Large intestine (tissue), 3 donors: ENCODE measurements around the gene IFT20. TPM values are rescaled to one million over a fixed set of nuclear protein-coding genes. Genes with fewer than 3 reads are reported as not detected.
"Not testable (repeated sequence)": the region's sequence is repeated elsewhere in the genome, so short reads cannot be mapped to it uniquely, and the experiment has no call there.

ENCODE experiments used
- DNase-seq, 2 donors: peaks; one replicate each; pipeline versions ENCODE4 v3.0.0 to v3.0.0-alpha.2; 2013
- H3K27ac ChIP-seq: one replicate; pipeline ENCODE4 v1.5.1; 2013; ENCODE audit warnings: low read length
- H3K27me3 ChIP-seq: 2 replicates; pipeline ENCODE4 v1.6.1; 2013; ENCODE audit warnings: low read length; ENCODE audit not compliant: control insufficient read depth, insufficient read depth
- H3K36me3 ChIP-seq: 2 replicates; pipeline ENCODE4 v1.6.1; 2013; ENCODE audit warnings: low read length; ENCODE audit not compliant: control insufficient read depth, insufficient read depth
- H3K4me1 ChIP-seq: one replicate; pipeline ENCODE4 v1.6.1; 2013; ENCODE audit warnings: low read length; ENCODE audit not compliant: control insufficient read depth, insufficient read depth
- H3K4me3 ChIP-seq: one replicate; pipeline ENCODE4 v1.5.1; 2013; ENCODE audit warnings: low read length
- H3K9me3 ChIP-seq: one replicate; pipeline ENCODE4 v1.6.1; 2013; ENCODE audit warnings: mild to moderate bottlenecking, low read depth, low read length, moderate library complexity; ENCODE audit not compliant: control insufficient read depth
- WGBS: methylation state at CpG from one replicate; pipeline ENCODE4 v1.1.5; 2013; ENCODE audit warnings: low lambda C conversion rate; ENCODE audit not compliant: insufficient coverage; 5-methylcytosine and 5-hydroxymethylcytosine counted together
- polyA plus RNA-seq: library from polyadenylated mRNA; unstranded; fragments of 120-200 nt; gene quantifications from one replicate; pipeline ENCODE4 v1.2.1, GENCODE V29; 2013

IFT20 gene
- polyA plus RNA-seq, 1 donor: 46.6 TPM

GRCh38 chr17:28317099-28317965 is 17.9 kb downstream of the IFT20 start:
- no peaks in the 10 kb centered on the region for H3K9me3 ChIP-seq
- WGBS: 81% methylated on average over 6 of the region's 21 CpGs
- no peak for DNase-seq
- no peaks in the 10 kb centered on the region for H3K36me3 ChIP-seq
- no peak overlapping the region for H3K27ac ChIP-seq
- peaks cover 5% of the 10 kb centered on the region for H3K4me1 ChIP-seq
- H3K27me3 ChIP-seq: no peaks in the 10 kb centered on the region
- H3K4me3 ChIP-seq: no peak overlapping the region

- DNase-seq: no peak
- Histone ChIP-seq H3K9me3 (no peaks in the 10 kb centered on the region), H3K27me3 (no peaks in the 10 kb centered on the region), H3K4me1 (peaks cover 5% of the 10 kb centered on the region), H3K4me3 (no peak overlapping the region), H3K27ac (no peak overlapping the region), H3K36me3 (no peaks in the 10 kb centered on the region)
- WGBS: no CpG with 5 or more reads among the region's 4 CpGs
Measured at GRCh38 chr17:28315846-28316705, 19.2 kb downstream of the IFT20 start.

- Histone ChIP-seq H3K27me3 (no peaks in the 10 kb centered on the region), H3K9me3 (no peaks in the 10 kb centered on the region), H3K4me3 (no peak overlapping the region), H3K27ac (no peak overlapping the region), H3K4me1 (peaks cover 5% of the 10 kb centered on the region), H3K36me3 (no peaks in the 10 kb centered on the region)
- no peak for DNase-seq
- no CpG with 5 or more reads among the region's 2 CpGs for WGBS
Measured at GRCh38 chr17:28313841-28314240, 21.4 kb downstream of the IFT20 start.

- no peaks in the 10 kb centered on the region for H3K36me3 ChIP-seq
- peaks cover 3% of the 10 kb centered on the region for H3K4me1 ChIP-seq
- H3K27ac ChIP-seq: no peak overlapping the region
- H3K4me3 ChIP-seq: peak overlapping the region; percentile 16
- H3K27me3 ChIP-seq: peaks cover 15% of the 10 kb centered on the region
- peaks cover 7% of the 10 kb centered on the region for H3K9me3 ChIP-seq
- DNase-seq: peak in 1 of 2 donors; percentile 44
- no CpG with 5 or more reads among the region's 38 CpGs for WGBS
Measured at GRCh38 chr17:28306954-28307401, 28.3 kb downstream of the IFT20 start.

DNA sequence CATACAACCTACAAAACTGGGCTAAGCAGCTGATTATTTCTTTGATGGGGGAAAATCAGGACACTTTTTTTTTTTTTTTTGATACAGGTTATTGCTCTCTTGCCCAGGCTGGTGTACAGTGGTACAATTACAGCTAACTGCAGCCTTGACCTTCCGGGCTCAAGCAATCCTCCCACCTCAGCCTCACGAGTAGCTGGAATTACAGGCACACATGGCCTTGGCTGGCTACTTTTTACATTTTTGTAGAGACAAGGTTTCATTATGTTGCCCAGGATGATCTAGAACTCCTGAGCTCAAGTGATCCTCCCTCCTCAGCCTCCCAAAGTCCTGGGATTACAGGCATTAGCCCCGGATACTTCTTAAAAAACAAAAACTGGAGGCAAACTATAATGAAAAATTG is 36.8 kb downstream of the IFT20 start:
- Histone ChIP-seq H3K27me3 (no peaks in the 10 kb centered on the region), H3K27ac (no peak overlapping the region)
- WGBS: no CpG with 5 or more reads among the region's 3 CpGs

DNA sequence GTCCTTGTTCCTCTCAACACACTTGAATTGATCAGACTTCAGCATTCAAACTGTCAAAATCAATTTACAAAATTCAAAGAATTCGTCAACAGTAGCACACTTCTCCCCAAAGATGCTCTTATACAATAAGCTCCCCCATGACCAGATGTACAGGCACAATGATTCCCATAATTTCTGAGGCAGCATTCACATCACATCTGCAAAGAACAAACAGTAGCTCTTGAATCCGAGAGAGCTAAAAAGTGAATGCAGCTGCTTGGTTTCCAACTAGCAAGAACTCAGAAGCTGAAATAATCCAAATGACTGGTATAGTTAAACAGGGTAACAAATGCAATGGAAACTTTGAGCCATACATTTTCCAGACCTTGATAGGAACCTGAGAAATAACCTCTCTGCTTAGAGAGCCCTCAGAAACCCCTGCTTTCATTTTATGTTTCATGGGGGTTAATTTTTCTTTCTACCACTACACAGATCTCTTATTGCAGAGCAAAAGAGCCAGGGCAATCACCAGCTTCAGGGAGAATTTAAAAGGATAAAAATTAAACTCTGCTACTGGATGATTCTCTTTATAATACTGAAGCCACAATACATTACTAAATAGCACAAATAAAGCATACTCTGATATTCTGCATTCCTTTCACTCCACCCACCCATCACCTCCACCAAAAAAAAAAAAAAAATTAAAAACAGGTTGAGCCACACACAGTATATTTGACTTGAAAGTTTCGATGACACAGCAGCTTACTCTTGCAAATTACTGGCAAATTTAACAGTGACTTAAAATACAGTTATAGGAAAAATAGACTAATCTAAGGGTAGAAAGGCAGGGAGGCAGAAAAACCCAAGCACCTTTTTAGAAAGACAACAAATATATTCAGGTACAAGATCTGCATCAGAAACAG is 39.3 kb downstream of the IFT20 start:
- Histone ChIP-seq H3K36me3 (no peaks in the 10 kb centered on the region), H3K9me3 (no peaks in the 10 kb centered on the region), H3K27ac (no peak overlapping the region), H3K27me3 (no peaks in the 10 kb centered on the region), H3K4me1 (no peaks in the 10 kb centered on the region), H3K4me3 (no peak overlapping the region)
- DNase-seq: no peak
- 100% methylated on average over 1 of the region's 3 CpGs for WGBS

More for the DNA sequence above, 36.8 kb downstream of the IFT20 start:
- H3K4me3 ChIP-seq: no peak overlapping the region
- no peaks in the 10 kb centered on the region for H3K9me3 ChIP-seq
- H3K36me3 ChIP-seq: no peaks in the 10 kb centered on the region
- no peak for DNase-seq
- H3K4me1 ChIP-seq: no peaks in the 10 kb centered on the region

DNA sequence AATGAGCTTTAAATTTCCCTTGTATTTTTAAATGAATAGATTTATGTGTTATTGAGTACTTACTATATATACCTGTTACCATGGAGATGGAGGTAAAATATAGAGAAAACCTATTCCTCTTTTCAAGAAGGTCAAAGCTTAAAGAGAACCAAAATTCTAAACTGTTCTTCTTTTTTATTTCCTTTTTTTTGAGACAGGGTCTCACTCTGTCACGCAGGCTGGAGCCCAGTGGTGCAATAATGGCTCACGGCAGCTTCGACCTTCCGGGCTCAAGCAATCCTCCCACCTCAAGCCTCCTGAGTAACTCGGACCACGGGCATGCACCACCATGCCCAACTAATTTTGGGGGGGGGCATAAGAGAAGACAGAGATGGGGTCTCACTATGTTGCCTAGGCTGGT is 41.3 kb downstream of the IFT20 start:
- no peak for DNase-seq
- no peaks in the 10 kb centered on the region for H3K27me3 ChIP-seq
- WGBS: 100% methylated on average over 1 of the region's 6 CpGs
- no peak overlapping the region for H3K27ac ChIP-seq
- H3K36me3 ChIP-seq: no peaks in the 10 kb centered on the region
- no peaks in the 10 kb centered on the region for H3K4me1 ChIP-seq
- H3K4me3 ChIP-seq: no peak overlapping the region
- H3K9me3 ChIP-seq: no peaks in the 10 kb centered on the region

- H3K27me3 ChIP-seq, H3K27ac ChIP-seq, H3K4me3 ChIP-seq, H3K9me3 ChIP-seq, H3K36me3 ChIP-seq, H3K4me1 ChIP-seq, DNase-seq: not testable (repeated sequence)
- 80% methylated on average over 2 of the region's 12 CpGs for WGBS
Measured at GRCh38 chr17:28292878-28293277, 42.4 kb downstream of the IFT20 start.

DNA sequence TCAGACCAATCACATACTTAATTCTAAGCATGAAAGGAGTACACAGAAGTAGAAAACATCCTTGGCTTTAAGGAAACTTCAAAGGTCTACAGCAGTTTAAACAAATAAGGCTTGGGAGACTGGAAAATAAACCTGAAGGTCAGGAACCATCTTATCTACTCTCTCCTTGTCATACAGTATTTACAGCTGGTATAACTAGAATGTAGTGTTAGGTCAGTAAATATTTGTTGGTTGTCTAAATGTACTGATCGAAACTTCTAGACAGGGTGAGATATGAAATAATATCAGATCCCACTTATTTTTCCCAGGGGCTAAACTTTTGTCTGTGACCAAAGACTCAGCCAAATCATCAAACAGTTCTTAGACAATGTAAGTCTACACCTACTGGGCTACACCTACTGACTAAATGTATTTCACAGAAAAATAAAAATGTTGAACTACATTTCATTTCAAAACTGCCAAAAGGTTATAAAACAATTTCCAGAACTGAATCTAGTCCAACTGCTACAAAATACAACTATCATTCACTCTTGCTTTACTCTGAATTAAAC is 43.4 kb downstream of the IFT20 start:
- Histone ChIP-seq H3K9me3 (no peaks in the 10 kb centered on the region), H3K36me3 (no peaks in the 10 kb centered on the region), H3K27ac (no peak overlapping the region), H3K4me3 (no peak overlapping the region), H3K27me3 (no peaks in the 10 kb centered on the region), H3K4me1 (no peaks in the 10 kb centered on the region)
- no CpG with 5 or more reads among the region's 1 CpG for WGBS
- DNase-seq: no peak
